OCI-LY3 (cell line): ENCODE results near the gene QDPR.

ENCODE experiments used
- CTCF ChIP-seq: fragments of 200-600, 300-600 bp; sonication (generic); IDR thresholded peaks from 2 replicates; pipeline ENCODE4 v1.5.1; 2014; ENCODE audit warnings: antibody characterized with exemption, low read length, low read depth
- EZH2phosphoT487 ChIP-seq: fragments of 200-600 bp; shearing (Covaris generic); IDR thresholded peaks from 2 replicates; pipeline ENCODE4 v1.6.1; 2018; ENCODE audit warnings: antibody characterized with exemption, mixed run types, low read depth

DNA sequence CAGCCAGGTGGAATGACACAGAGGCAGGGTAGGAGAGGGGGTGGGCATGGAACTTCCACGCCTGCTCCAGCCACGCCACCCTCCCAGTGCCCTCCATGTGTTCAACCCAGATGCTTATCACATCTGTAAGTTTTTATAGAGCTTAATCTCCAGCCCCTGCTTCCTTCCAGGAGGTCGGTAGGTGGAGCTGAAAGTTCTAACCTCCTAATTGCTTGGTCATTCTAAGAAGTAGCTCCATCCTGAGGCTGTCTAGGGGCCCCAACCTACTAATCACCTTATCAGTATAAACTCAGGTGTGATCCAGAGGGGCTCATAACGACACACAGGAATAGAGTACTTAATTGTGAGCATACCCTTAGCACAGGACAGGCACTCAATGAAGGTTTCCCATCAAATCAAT, 18.3 kb downstream of the QDPR start:
- TF ChIP-seq CTCF, result no peak
- no peak for TF ChIP-seq EZH2phosphoT487
